ENCODE results near the gene GAPVD1. TPM values are rescaled to one million over a fixed set of nuclear protein-coding genes. Genes with fewer than 3 reads are reported as not detected.
"Not testable (repeated sequence)": the region's sequence is repeated elsewhere in the genome, so short reads cannot be mapped to it uniquely, and the experiment has no call there.

Gene GAPVD1
- total RNA-seq, 1 experiment from 2014 or later = 70.8 TPM

GRCh38 chr9:125387861-125388524 is 126.4 kb downstream of the GAPVD1 start:
- H3K4me3 ChIP-seq = no peak overlapping the region
- no peaks in the 10 kb centered on the region for H3K27me3 ChIP-seq
- no peaks in the 10 kb centered on the region for H3K4me1 ChIP-seq
- H3K9me3 ChIP-seq (replicated peaks) = no peaks in the 10 kb centered on the region
- no peaks in the 10 kb centered on the region for H3K36me3 ChIP-seq
- no peak for DNase-seq
- H3K27ac ChIP-seq = no peak overlapping the region

DNA sequence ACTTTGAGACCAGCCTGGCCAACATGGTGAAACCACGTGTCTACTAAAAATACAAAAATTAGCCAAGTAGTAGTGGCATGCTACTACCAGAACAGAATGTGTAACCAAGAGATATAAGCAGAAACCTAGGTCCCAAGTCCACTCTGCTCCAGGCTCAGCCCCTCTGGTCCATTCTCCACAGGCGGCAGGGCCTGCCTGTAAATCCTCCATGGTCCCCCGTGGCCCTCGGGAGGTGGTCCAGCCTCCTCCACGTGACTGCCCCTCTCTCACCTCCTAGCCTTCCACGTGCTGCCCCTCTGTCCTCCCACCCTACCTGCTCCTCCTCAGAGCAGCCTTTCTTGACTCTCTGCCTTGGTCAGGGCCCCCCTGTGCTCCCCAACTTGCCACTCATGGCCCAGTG is 127.4 kb downstream of the GAPVD1 start:
- Histone ChIP-seq H3K27me3 (no peaks in the 10 kb centered on the region), H3K9me3 (replicated peaks) (no peaks in the 10 kb centered on the region), H3K27ac (no peak overlapping the region), H3K4me1 (no peaks in the 10 kb centered on the region), H3K4me3 (no peak overlapping the region), H3K36me3 (no peaks in the 10 kb centered on the region)
- no peak for DNase-seq

- Histone ChIP-seq H3K9me3 (replicated peaks) (peaks cover 5% of the 10 kb centered on the region; the same call in 1 of the 2 replicates), H3K27me3 (no peaks in the 10 kb centered on the region), H3K36me3 (no peaks in the 10 kb centered on the region), H3K4me3 (no peak overlapping the region), H3K4me1 (no peaks in the 10 kb centered on the region), H3K27ac (no peak overlapping the region)
- DNase-seq = no peak
These were observed 130.1 kb downstream of the GAPVD1 start for GRCh38 chr9:125391704-125392103.

- no peak for DNase-seq
- Histone ChIP-seq H3K9me3 (replicated peaks) (peaks cover 5% of the 10 kb centered on the region; the same call in 1 of the 2 replicates), H3K27ac (no peak overlapping the region), H3K27me3 (no peaks in the 10 kb centered on the region), H3K4me1 (no peaks in the 10 kb centered on the region), H3K36me3 (no peaks in the 10 kb centered on the region), H3K4me3 (no peak overlapping the region)
These were observed 131.8 kb downstream of the GAPVD1 start for GRCh38 chr9:125393426-125393825.

- Histone ChIP-seq H3K36me3 (no peaks in the 10 kb centered on the region), H3K4me1 (no peaks in the 10 kb centered on the region), H3K27ac (no peak overlapping the region), H3K27me3 (no peaks in the 10 kb centered on the region), H3K4me3 (no peak overlapping the region), H3K9me3 (replicated peaks) (peaks cover 5% of the 10 kb centered on the region; the same call in 1 of the 2 replicates)
- DNase-seq = no peak
These were observed 135.2 kb downstream of the GAPVD1 start for GRCh38 chr9:125396799-125397198.

DNA sequence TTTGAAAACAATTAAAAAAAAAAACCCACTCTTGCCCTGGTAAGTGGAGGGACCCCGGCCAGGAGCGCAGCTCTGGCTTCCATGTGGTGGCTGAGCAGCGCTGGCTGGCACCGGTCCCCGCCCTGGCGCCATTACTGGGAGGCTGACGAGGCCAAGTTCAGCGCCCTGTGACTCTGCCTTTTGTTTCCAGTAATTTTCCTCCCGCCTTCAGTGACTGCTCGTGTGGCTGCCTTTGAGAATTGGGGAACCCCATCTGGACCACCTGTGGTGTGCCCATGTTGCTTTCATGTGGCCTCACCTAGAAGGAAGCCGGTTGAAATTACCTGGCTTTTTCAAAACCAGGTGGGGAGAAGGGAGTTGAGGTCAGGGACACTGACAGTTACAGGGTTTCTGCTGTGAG is 136.1 kb downstream of the GAPVD1 start:
- Histone ChIP-seq H3K27me3 (no peaks in the 10 kb centered on the region), H3K27ac (no peak overlapping the region), H3K9me3 (replicated peaks) (peaks cover 5% of the 10 kb centered on the region; the same call in 1 of the 2 replicates), H3K36me3 (no peaks in the 10 kb centered on the region), H3K4me1 (no peaks in the 10 kb centered on the region), H3K4me3 (no peak overlapping the region)
- DNase-seq = no peak

DNA sequence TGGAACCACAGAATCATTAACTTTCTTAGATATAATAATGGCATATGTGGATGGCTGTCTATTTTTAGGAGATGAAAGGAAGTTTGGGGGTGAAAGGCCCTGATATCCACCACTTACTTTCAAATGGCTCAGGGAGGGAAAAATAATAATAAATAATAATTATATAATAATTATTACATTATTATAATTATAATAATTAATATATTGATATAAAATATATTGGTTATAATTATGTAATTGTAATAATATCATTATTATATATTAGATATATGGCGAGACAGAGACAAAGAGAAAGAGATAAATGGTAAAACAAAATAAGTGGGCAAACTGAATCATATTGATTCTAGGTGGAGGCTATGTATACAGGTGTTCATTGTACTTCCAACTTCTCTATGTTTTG is 136.6 kb downstream of the GAPVD1 start:
- H3K27ac ChIP-seq = no peak overlapping the region
- H3K27me3 ChIP-seq = no peaks in the 10 kb centered on the region
- no peaks in the 10 kb centered on the region for H3K4me1 ChIP-seq
- no peaks in the 10 kb centered on the region for H3K36me3 ChIP-seq
- no peak overlapping the region for H3K4me3 ChIP-seq
- no peak for DNase-seq
- peaks cover 5% of the 10 kb centered on the region; the same call in 1 of the 2 replicates for H3K9me3 ChIP-seq (replicated peaks)

DNA sequence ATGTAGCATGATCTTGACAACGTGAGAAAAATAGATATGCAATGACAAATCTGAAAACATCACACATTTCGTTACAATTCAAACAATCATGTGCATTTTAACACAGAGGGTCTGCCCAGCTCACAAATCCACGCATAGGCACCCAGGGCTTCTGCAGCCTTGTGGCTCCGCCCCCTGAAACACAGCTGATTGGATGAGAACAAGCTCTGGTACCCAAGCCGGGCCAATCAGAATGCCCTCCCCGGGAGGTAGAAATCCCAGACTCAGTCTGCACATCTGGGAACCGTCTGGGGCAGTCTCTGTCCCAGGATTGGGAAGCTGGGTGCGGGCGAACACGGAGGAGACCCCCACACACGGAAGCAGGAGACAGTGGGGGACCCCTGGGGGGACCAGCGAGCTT is 137.5 kb downstream of the GAPVD1 start:
- Histone ChIP-seq H3K4me1 (no peaks in the 10 kb centered on the region), H3K27ac (no peak overlapping the region), H3K9me3 (replicated peaks) (peaks cover 5% of the 10 kb centered on the region; the same call in 1 of the 2 replicates), H3K4me3 (no peak overlapping the region), H3K27me3 (no peaks in the 10 kb centered on the region), H3K36me3 (no peaks in the 10 kb centered on the region)
- no peak for DNase-seq

DNA sequence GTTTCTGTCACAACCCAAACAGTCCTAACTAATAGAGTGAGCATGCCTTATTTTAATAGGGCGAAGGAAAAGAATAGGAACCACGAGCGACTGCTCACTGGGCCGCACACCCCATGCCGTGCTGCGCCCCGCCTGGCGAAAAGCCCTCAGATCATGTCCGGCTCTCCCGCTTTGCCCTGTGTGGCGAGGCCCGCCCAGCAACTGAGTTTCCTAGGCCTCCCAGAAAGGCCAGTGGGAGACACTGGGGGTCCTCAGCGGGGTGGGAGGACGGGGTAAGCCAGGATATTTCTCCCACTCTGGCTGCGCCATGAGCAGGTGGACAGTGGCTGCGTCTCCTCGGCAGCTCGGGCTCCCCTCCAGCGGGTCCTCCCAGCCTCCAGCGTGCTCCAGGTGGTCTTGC is 138.0 kb downstream of the GAPVD1 start:
- Histone ChIP-seq H3K9me3 (replicated peaks) (peaks cover 5% of the 10 kb centered on the region; the same call in 1 of the 2 replicates), H3K36me3 (no peaks in the 10 kb centered on the region), H3K27ac (no peak overlapping the region), H3K4me1 (no peaks in the 10 kb centered on the region), H3K27me3 (no peaks in the 10 kb centered on the region), H3K4me3 (no peak overlapping the region)
- DNase-seq = no peak

DNA sequence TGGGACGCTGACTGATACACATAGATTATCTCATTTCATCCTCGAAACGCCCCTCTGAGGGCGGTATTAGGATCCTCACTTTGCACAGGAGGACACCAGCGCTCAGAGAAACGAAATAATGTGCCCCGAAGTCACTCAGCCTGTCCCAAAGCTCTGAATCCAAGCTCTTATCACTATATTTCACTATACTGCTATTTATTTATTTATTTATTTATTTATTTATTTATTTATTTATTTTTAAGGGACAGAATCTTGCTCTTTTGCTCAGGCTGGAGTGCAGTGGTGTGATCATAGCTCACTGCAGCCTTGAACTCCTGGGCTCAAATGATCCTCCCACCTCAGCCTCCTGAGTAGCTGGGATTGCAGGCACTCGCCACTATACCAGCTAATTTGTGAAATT is 138.6 kb downstream of the GAPVD1 start:
- H3K36me3 ChIP-seq; H3K4me3 ChIP-seq; DNase-seq; H3K27ac ChIP-seq; H3K9me3 ChIP-seq (replicated peaks); H3K27me3 ChIP-seq; H3K4me1 ChIP-seq: not testable (repeated sequence)

- H3K4me1 ChIP-seq = no peaks in the 10 kb centered on the region
- H3K36me3 ChIP-seq = no peaks in the 10 kb centered on the region
- no peak for DNase-seq
- H3K9me3 ChIP-seq (replicated peaks) = no peaks in the 10 kb centered on the region
- H3K27ac ChIP-seq = no peak overlapping the region
- no peaks in the 10 kb centered on the region for H3K27me3 ChIP-seq
- H3K4me3 ChIP-seq = no peak overlapping the region
These were observed 139.4 kb downstream of the GAPVD1 start for GRCh38 chr9:125400725-125401716.

DNA sequence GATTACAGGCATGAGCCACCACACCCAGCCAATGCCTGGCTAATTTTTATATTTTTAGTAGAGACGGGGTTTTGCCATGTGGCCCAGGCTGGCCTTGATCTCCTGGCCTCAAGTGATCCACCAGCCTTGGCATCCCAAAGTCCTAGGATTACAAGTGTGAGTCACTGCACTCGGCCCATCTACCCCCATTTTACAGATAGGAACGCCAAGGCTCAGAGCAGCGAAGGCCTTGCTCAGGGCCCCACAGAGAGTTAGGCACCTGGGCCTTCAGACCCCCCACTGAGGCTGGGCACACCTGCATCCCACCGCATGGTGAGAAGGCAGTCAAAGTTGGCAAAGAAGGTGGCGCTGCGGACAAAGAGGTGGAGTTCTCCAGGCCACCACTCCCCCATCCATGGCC is 143.1 kb downstream of the GAPVD1 start:
- no peak overlapping the region for H3K4me3 ChIP-seq
- no peaks in the 10 kb centered on the region for H3K27me3 ChIP-seq
- H3K9me3 ChIP-seq (replicated peaks) = no peaks in the 10 kb centered on the region
- peaks cover 3% of the 10 kb centered on the region; the same call in 1 of the 2 replicates for H3K4me1 ChIP-seq
- no peaks in the 10 kb centered on the region for H3K36me3 ChIP-seq
- DNase-seq = no peak
- no peak overlapping the region for H3K27ac ChIP-seq

- no peak overlapping the region for H3K4me3 ChIP-seq
- no peaks in the 10 kb centered on the region for H3K9me3 ChIP-seq (replicated peaks)
- no peak overlapping the region for H3K27ac ChIP-seq
- no peaks in the 10 kb centered on the region for H3K36me3 ChIP-seq
- H3K4me1 ChIP-seq = peaks cover 3% of the 10 kb centered on the region; the same call in 1 of the 2 replicates
- peak in 1 of 2 experiments; percentile 24 for DNase-seq
- H3K27me3 ChIP-seq = no peaks in the 10 kb centered on the region
These were observed 144.5 kb downstream of the GAPVD1 start for GRCh38 chr9:125405938-125406809.

DNA sequence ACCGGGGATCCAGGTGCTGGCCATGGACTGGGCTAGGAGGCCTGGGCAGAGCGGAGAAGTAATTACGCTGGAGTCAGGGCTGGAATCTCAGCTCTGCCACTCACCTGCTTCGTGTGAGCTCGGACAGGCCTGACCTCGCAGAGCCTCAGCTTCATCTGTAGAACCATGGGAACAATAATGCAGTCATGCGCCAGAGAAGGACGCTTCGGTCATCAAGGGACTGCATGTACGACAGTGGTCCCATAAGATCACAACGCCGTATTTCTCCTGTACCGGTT is 145.1 kb downstream of the GAPVD1 start:
- Histone ChIP-seq H3K27me3 (no peaks in the 10 kb centered on the region), H3K4me1 (peaks cover 3% of the 10 kb centered on the region; the same call in 1 of the 2 replicates), H3K27ac (no peak overlapping the region), H3K4me3 (no peak overlapping the region), H3K9me3 (replicated peaks) (no peaks in the 10 kb centered on the region), H3K36me3 (no peaks in the 10 kb centered on the region)
- no peak for DNase-seq
